IMR-90 (cell line): ENCODE data around the gene IP6K3.

Experiments
- BHLHE40 ChIP-seq: fragments of 150-350 bp; IDR thresholded peaks from 2 replicates; pipeline ENCODE4 v1.6.1; 2016; ENCODE audit warnings: mild to moderate bottlenecking, low read depth, low read length
- MAFK ChIP-seq: IDR thresholded peaks from 2 replicates; pipeline ENCODE4 v1.6.1; 2012; ENCODE audit warnings: low read depth, low read length, improper control_type of control experiment
- POLR2A ChIP-seq: IDR thresholded peaks from 2 replicates; pipeline ENCODE4 v1.6.1; 2012; ENCODE audit warnings: mild to moderate bottlenecking, low read depth, low read length
- RCOR1 ChIP-seq: IDR thresholded peaks from 2 replicates; pipeline ENCODE4 v1.6.1; 2012; ENCODE audit warnings: mild to moderate bottlenecking, low read length, improper control_type of control experiment; ENCODE audit not compliant: insufficient replicate concordance
- SMC3 ChIP-seq: fragments of 150-350 bp; IDR thresholded peaks from 2 replicates; pipeline ENCODE4 v1.6.1; 2016; ENCODE audit warnings: low read depth, mild to moderate bottlenecking, antibody characterized with exemption, low read length, moderate library complexity
- TF ChIP-seq, protein P1 (sequence below): conservative IDR thresholded peaks from 2 replicates; pipeline ENCODE4 v1.5.1; 2012; ENCODE audit warnings: mild to moderate bottlenecking, low read depth, low read length, improper control_type of control experiment

DNA sequence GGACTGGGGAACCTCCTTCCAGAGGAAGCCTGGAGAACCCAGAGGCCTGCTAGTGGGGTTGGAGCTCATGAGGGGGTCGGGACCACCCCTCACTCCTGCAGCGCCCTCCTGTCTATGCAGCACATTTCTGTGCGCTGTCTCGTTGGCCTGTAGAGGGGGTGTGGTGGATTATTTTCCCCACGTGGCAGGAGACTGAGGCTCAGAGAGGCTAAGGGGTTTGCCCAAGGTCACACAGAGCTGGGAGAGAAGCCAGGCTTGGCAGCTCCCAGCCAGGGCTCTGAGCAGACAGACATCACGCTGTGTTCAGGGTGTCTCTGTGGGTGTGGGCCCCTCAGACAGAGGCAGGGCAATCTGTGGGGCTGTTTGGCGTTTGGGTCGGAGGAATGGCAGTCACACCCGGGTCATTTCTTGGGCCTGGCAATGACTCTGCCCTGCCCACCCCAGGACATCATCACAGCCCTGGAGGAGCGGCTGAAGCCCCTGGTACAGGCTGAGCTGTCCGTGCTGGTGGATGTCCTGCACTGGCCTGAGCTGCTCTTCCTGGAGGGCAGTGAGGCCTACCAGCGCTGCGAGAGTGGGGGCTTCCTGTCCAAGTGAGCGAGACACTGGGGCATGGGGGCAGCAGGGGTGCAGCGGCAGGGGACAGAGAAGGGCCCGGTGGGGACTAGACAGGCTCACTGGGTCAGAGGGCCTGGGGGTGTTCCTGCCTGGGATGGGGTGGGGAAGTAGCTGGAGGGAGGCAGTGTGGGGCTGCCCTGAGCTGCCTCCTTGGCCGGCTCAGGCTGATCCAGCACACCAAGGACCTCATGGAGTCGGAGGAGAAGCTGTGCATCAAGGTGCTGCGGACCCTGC lies 62.9 kb downstream of the IP6K3 start:
- no peak for TF ChIP-seq BHLHE40
- TF ChIP-seq, protein P1, sequence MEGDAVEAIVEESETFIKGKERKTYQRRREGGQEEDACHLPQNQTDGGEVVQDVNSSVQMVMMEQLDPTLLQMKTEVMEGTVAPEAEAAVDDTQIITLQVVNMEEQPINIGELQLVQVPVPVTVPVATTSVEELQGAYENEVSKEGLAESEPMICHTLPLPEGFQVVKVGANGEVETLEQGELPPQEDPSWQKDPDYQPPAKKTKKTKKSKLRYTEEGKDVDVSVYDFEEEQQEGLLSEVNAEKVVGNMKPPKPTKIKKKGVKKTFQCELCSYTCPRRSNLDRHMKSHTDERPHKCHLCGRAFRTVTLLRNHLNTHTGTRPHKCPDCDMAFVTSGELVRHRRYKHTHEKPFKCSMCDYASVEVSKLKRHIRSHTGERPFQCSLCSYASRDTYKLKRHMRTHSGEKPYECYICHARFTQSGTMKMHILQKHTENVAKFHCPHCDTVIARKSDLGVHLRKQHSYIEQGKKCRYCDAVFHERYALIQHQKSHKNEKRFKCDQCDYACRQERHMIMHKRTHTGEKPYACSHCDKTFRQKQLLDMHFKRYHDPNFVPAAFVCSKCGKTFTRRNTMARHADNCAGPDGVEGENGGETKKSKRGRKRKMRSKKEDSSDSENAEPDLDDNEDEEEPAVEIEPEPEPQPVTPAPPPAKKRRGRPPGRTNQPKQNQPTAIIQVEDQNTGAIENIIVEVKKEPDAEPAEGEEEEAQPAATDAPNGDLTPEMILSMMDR, result no peak
- TF ChIP-seq MAFK, result no peak
- no peak for TF ChIP-seq POLR2A
- no peak for TF ChIP-seq SMC3
- no peak for TF ChIP-seq RCOR1
